Uterus (tissue), 4 donors: ENCODE measurements around the gene PXT1. TPM values are rescaled to one million over a fixed set of nuclear protein-coding genes. Genes with fewer than 3 reads are reported as not detected.

ENCODE experiments used
- DNase-seq, 2 donors: peaks; one replicate each; pipeline ENCODE4 v3.0.0-alpha.2; 2019 to 2020
- H3K27ac ChIP-seq, 2 donors: fragments of 200-600 bp; sonication (generic); 1 replicate in 1 of 2; 2 replicates in 1 of 2; pipeline ENCODE4 v1.5.1; 2016 to 2018
- H3K27me3 ChIP-seq, 2 donors: fragments of 200-600 bp; sonication (generic); one replicate each; pipeline ENCODE4 v1.5.1; 2018 to 2019; ENCODE audit warnings: control low read depth in 1 of 2
- H3K36me3 ChIP-seq, 2 donors: fragments of 200-600 bp; sonication (generic); one replicate each; pipeline ENCODE4 v1.5.1; 2019; ENCODE audit warnings: control low read depth in 1 of 2
- H3K4me1 ChIP-seq, 2 donors: fragments of 200-600 bp; sonication (generic); one replicate each; pipeline ENCODE4 v1.5.1; 2018 to 2019; ENCODE audit warnings: control low read depth in 1 of 2
- H3K4me3 ChIP-seq, 2 donors: fragments of 200-600 bp; sonication (generic); 1 replicate in 1 of 2; 2 replicates in 1 of 2; pipeline ENCODE4 v1.5.1; 2018 to 2019; ENCODE audit warnings: mild to moderate bottlenecking in 1 of 2
- H3K9me3 ChIP-seq, 2 donors: fragments of 200-600 bp; sonication (generic); one replicate each; pipeline ENCODE4 v1.5.1; 2019; ENCODE audit warnings: control low read depth in 1 of 2
- CTCF ChIP-seq, 4 experiments: fragments of 200-600 bp in 2 of 4; fragments of 450-650 bp in 2 of 4; sonication (generic) in 2 of 4; IDR thresholded peaks; one replicate each; pipeline ENCODE4 v1.5.1; 2016 to 2019; ENCODE audit warnings: antibody characterized with exemption in 4 of 4, mild to moderate bottlenecking in 2 of 4, moderate library complexity in 1 of 4
- POLR2A ChIP-seq, 2 donors: fragments of 450-650 bp; IDR thresholded peaks; one replicate each; pipeline ENCODE4 v1.6.1; 2016; ENCODE audit warnings: antibody characterized with exemption in 2 of 2, mild to moderate bottlenecking in 1 of 2, moderate library complexity in 1 of 2
- intact Hi-C: fragments of 100-400 bp; cut with DNase I; formaldehyde crosslinking; loops from one replicate; pipeline ENCODE4 v1.15.1; 2023; ENCODE audit warnings: low total_unique reads
- total RNA-seq, 4 donors: library from RNA; depleted of rRNA in 3 of 4; stranded (reverse); fragments of >200 nt in 3 of 4; gene quantifications; one replicate each; pipeline versions ENCODE4 v1.1.0 to v1.2.4, GENCODE V29; 2014 to 2023
- donor health status: DM: yes; HTN: yes; CAD: no.

The PXT1 gene
- total RNA-seq, 4 donors from 2014 or later, result not detected

DNA sequence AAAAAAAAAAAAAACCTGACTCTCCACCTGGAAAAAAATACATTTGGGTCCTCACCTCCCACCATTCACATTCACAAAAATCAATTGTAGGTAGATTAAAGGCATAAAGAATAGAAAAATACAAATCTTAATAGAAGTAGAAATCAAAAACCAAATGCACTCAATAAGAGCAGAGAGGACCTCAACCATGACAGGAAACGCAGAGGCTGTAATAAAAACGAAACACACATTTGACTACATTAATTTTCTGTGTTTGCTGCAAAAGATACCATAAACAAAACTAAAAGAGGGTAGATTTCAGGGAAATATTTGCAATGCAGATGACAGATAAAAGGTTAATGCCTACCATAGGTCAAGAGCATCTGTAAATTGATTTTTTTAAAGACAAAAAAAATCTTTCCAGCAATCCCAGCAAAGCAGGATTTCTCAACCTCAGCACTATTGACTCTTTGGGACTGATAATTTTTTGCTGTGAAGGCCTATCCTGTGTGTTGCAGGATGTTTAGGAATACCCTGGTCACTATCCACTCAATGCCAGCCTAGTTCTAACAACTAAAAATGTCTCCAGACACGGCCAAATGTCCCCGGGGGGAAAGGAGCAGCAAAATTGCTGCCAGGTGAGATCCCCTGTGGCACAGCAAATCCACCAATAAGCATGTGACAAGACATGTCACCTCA lies 64.3 kb downstream of the PXT1 start:
- H3K27ac ChIP-seq, result no peak overlapping the region
- no peaks in the 10 kb centered on the region for H3K27me3 ChIP-seq
- intact Hi-C loops, result no loop called here
- TF ChIP-seq CTCF (IDR thresholded peaks at IDR 0.05) (no peak), POLR2A (IDR thresholded peaks at IDR 0.05) (no peak)
- H3K4me1 ChIP-seq, result no peaks in the 10 kb centered on the region
- H3K4me3 ChIP-seq, result no peak overlapping the region
- no peaks in the 10 kb centered on the region for H3K36me3 ChIP-seq
- no peak for DNase-seq
- H3K9me3 ChIP-seq, result no peaks in the 10 kb centered on the region

DNA sequence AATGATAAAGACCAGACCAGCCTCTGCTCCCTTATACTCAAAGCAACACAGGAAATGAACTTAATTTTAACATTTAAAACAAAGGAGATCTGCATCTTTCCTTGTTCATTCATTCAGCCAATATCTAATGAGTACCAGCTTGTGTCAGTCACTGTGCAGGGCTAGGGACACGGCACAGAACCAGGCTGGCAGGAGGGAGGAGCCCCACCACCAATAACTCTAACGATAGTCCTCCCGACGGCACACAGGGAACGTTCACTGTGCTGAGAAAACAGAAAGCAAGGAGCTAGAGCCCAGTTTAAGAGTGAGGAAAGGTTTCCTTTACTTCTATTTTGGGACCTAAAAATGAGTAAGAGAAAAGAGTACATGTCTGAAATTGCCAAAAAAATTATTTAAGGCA lies 65.1 kb downstream of the PXT1 start:
- intact Hi-C loops, result no loop called here
- no peak for DNase-seq
- no peak overlapping the region for H3K4me3 ChIP-seq
- no peaks in the 10 kb centered on the region for H3K36me3 ChIP-seq
- H3K27ac ChIP-seq, result no peak overlapping the region
- H3K27me3 ChIP-seq, result no peaks in the 10 kb centered on the region
- TF ChIP-seq CTCF (IDR thresholded peaks at IDR 0.05) (no peak), POLR2A (IDR thresholded peaks at IDR 0.05) (no peak)
- no peaks in the 10 kb centered on the region for H3K4me1 ChIP-seq
- H3K9me3 ChIP-seq, result no peaks in the 10 kb centered on the region

GRCh38 chr6:36376742-36377141 lies 65.9 kb downstream of the PXT1 start:
- H3K36me3 ChIP-seq, result no peaks in the 10 kb centered on the region
- intact Hi-C loops, result no loop called here
- no peak overlapping the region for H3K27ac ChIP-seq

GRCh38 chr6:36376183-36376582 lies 66.5 kb downstream of the PXT1 start:
- no peaks in the 10 kb centered on the region for H3K4me1 ChIP-seq
- intact Hi-C loops, result no loop called here
- H3K36me3 ChIP-seq, result no peaks in the 10 kb centered on the region
- H3K4me3 ChIP-seq, result no peak overlapping the region
- H3K27me3 ChIP-seq, result no peaks in the 10 kb centered on the region
- TF ChIP-seq CTCF (IDR thresholded peaks at IDR 0.05) (no peak), POLR2A (IDR thresholded peaks at IDR 0.05) (no peak)
- no peak overlapping the region for H3K27ac ChIP-seq
- no peak for DNase-seq
- H3K9me3 ChIP-seq, result no peaks in the 10 kb centered on the region

More at GRCh38 chr6:36376742-36377141, 65.9 kb downstream of the PXT1 start:
- Histone ChIP-seq H3K27me3 (no peaks in the 10 kb centered on the region), H3K9me3 (no peaks in the 10 kb centered on the region), H3K4me1 (no peaks in the 10 kb centered on the region), H3K4me3 (no peak overlapping the region)
- TF ChIP-seq POLR2A (IDR thresholded peaks at IDR 0.05) (no peak), CTCF (IDR thresholded peaks at IDR 0.05) (no peak)
- DNase-seq, result no peak

GRCh38 chr6:36375644-36376155 lies 67.0 kb downstream of the PXT1 start:
- no peaks in the 10 kb centered on the region for H3K4me1 ChIP-seq
- intact Hi-C loops, result no loop called here
- H3K9me3 ChIP-seq, result no peaks in the 10 kb centered on the region
- H3K4me3 ChIP-seq, result no peak overlapping the region
- H3K27ac ChIP-seq, result no peak overlapping the region
- TF ChIP-seq POLR2A (IDR thresholded peaks at IDR 0.05), result no peak
- DNase-seq, result no peak
- H3K27me3 ChIP-seq, result no peaks in the 10 kb centered on the region
- H3K36me3 ChIP-seq, result no peaks in the 10 kb centered on the region
